Natural killer cell (primary cell): Measurements from ENCODE around the gene ZFP14. TPM values are rescaled to one million over a fixed set of nuclear protein-coding genes. Genes with fewer than 3 reads are reported as not detected.

Experiments used
- ATAC-seq, 3 donors: fragments of 150-1000 bp in 2 of 3; fragments of 200-7000 bp in 1 of 3; cut with Tn5 transposase; 1 replicate in 1 of 3; 2 replicates in 2 of 3; pipeline ENCODE4 v1.10.0; 2021; ENCODE audit warnings: mild to moderate bottlenecking in 2 of 3, moderate library complexity in 2 of 3
- DNase-seq, 2 donors: peaks; one replicate each; pipeline versions ENCODE4 v3.0.0 to v3.0.0-alpha.2; 2013 to 2021; ENCODE audit warnings: mixed read lengths in 1 of 2
- H3K27ac ChIP-seq: one replicate; pipeline ENCODE4 v1.5.1; 2013; ENCODE audit warnings: mild to moderate bottlenecking, low read length
- H3K27me3 ChIP-seq: one replicate; pipeline ENCODE4 v1.6.1; 2013; ENCODE audit warnings: low read length; ENCODE audit not compliant: control insufficient read depth, insufficient read depth
- H3K36me3 ChIP-seq: one replicate; pipeline ENCODE4 v1.6.1; 2013; ENCODE audit warnings: low read length; ENCODE audit not compliant: control insufficient read depth, insufficient read depth
- H3K4me1 ChIP-seq: one replicate; pipeline ENCODE4 v1.6.1; 2013; ENCODE audit warnings: low read length; ENCODE audit not compliant: control insufficient read depth, insufficient read depth
- H3K4me3 ChIP-seq: one replicate; pipeline ENCODE4 v1.5.1; 2013; ENCODE audit warnings: low read length
- H3K9me3 ChIP-seq: one replicate; pipeline ENCODE4 v1.6.1; 2013; ENCODE audit warnings: low read length; ENCODE audit not compliant: control insufficient read depth, insufficient read depth
- H3K27ac Mint-ChIP-seq, 2 donors: one replicate each; pipeline ENCODE4 v1.8.0; 2022; ENCODE audit warnings: mild to moderate bottlenecking in 2 of 2, mixed read lengths in 2 of 2, moderate library complexity in 1 of 2
- H3K27me3 Mint-ChIP-seq, 2 donors: one replicate each; pipeline ENCODE4 v1.8.0; 2022; ENCODE audit warnings: low read depth in 2 of 2, mixed read lengths in 2 of 2
- H3K36me3 Mint-ChIP-seq: one replicate; pipeline ENCODE4 v1.8.0; 2022; ENCODE audit warnings: mixed read lengths
- H3K4me1 Mint-ChIP-seq, 2 donors: one replicate each; pipeline ENCODE4 v1.8.0; 2022; ENCODE audit warnings: mixed read lengths in 2 of 2
- H3K4me3 Mint-ChIP-seq: one replicate; pipeline ENCODE4 v1.8.0; 2022; ENCODE audit warnings: mild to moderate bottlenecking, moderate library complexity, mixed read lengths
- H3K9me3 Mint-ChIP-seq, 2 donors: one replicate each; pipeline ENCODE4 v1.8.0; 2022; ENCODE audit warnings: mixed read lengths in 2 of 2
- WGBS: methylation state at CpG from one replicate; pipeline ENCODE4 v1.1.7; 2013; ENCODE audit warnings: missing lambda C conversion rate; ENCODE audit not compliant: insufficient coverage; 5-methylcytosine and 5-hydroxymethylcytosine counted together
- intact Hi-C: fragments of 100-400 bp; cut with micrococcal nuclease; formaldehyde crosslinking; loops from one replicate; pipeline ENCODE4 v1.14.2; 2022
- total RNA-seq, 4 donors: library from RNA; stranded (reverse); fragments of 120-200 nt in 1 of 4; gene quantifications; one replicate each; pipeline versions ENCODE4 v1.2.3 to v1.2.4, GENCODE V29; 2013 to 2022
- TF ChIP-seq, protein P1 (sequence below): fragments of 200-600 bp; IDR thresholded peaks from one replicate; pipeline ENCODE4 v1.8.0; 2022; ENCODE audit warnings: antibody characterized with exemption

Gene ZFP14
- total RNA-seq, 3 donors from 2014 or later (not counting 1 experiment from before 2014, with no cell fraction given), result 7.4 to 8.2 (median 7.8) TPM

DNA sequence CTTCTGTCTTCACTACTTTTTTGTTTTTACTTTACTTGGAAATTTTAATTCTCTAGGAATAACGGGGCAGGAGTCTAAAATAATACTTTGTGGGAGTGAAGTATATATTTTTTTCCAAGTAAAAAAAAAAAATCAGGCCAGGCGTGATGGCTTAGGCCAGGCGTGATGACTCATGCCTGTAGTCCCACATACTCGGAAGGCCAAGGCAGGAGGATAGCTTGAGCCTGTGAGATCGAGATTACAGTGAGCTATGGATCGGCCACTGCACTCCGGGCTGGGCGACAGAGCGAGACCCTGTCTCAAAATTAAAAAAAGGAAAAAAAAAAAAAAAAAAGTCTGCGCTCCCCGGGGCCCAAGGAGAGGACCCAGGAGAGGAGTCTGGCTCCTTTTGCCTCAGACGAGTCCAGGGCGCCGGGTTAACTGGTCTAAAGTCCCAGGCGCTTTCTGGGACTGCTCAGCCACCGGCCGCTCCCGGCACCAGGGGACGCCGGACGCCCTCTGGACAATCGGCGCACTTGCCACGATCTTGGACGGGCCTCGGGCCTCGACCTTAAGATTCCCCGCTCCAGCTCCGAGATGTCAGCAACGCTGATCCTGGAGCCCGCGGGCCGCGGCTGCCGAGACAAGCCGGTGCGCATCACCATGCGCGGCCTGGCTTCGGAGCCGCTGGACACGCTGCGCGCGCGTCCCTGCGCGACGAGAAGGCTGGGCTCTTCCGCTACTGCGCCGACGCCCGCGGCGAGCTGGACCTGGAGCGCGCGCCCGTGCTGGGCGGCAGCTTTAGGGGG is 42.2 kb upstream of the ZFP14 start:
- Histone ChIP-seq H3K9me3 (peaks cover 11% of the 10 kb centered on the region), H3K27me3 (peaks cover 7% of the 10 kb centered on the region), H3K27ac (no peak overlapping the region), H3K4me1 (peaks cover 15% of the 10 kb centered on the region), H3K36me3 (no peaks in the 10 kb centered on the region), H3K4me3 (no peak overlapping the region)
- Mint-ChIP-seq H3K27ac (no peak overlapping the region), H3K27me3 (peaks cover 21 to 26% of the 10 kb centered on the region in 2 donors), H3K4me3 (peak overlapping the region; percentile 70), H3K9me3 (peaks cover 0 to 3% of the 10 kb centered on the region in 2 donors), H3K4me1 (peaks cover 21 to 22% of the 10 kb centered on the region in 2 donors), H3K36me3 (no peaks in the 10 kb centered on the region)
- intact Hi-C loops, result no loop called here
- TF ChIP-seq, protein P1, sequence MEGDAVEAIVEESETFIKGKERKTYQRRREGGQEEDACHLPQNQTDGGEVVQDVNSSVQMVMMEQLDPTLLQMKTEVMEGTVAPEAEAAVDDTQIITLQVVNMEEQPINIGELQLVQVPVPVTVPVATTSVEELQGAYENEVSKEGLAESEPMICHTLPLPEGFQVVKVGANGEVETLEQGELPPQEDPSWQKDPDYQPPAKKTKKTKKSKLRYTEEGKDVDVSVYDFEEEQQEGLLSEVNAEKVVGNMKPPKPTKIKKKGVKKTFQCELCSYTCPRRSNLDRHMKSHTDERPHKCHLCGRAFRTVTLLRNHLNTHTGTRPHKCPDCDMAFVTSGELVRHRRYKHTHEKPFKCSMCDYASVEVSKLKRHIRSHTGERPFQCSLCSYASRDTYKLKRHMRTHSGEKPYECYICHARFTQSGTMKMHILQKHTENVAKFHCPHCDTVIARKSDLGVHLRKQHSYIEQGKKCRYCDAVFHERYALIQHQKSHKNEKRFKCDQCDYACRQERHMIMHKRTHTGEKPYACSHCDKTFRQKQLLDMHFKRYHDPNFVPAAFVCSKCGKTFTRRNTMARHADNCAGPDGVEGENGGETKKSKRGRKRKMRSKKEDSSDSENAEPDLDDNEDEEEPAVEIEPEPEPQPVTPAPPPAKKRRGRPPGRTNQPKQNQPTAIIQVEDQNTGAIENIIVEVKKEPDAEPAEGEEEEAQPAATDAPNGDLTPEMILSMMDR, result no peak
- no peak for ATAC-seq
- 27% methylated on average over 61 of the region's 61 CpGs for WGBS
- DNase-seq, result no peak

DNA sequence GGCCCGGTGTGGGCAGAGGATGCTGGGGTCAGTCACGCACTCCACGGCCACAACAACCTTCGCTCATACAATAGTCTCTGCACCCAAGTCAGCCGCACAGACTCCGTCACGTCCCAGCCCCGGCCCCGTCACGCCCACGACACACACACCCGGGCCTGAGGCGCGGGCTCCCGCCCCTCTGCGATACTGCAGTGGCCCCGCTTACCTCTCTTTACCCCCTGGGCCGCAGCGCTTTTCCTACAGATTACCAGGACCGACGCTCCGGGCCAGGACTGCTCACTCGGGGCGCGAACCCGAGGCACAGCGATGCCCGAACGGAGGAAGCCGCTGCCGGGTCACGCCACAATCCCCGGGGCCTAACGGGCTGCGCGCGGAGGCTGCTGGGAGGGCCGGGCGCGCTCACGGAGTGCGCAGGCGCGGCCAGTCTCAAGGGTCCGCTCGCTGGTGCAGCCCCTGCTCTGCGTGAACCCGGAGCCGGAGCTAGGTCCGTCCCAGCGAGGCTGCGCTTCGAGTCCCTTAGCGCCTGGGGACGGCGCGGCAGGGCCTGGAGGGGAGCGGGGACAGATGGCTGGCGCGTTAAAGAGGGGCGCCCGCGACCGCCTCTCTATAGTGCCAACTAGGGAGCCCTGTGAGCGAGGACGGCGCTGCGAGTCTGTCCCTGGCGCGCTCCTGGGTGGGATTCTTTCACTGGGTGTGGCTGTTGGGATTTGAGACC is 39.4 kb upstream of the ZFP14 start, which contains the start of gene ZFP82:
Gene ZFP82, minus strand, starts transcription at position 358 of the 715 bp plus-strand sequence. CDS start 8,855 bp downstream, outside the sequence.
- Mint-ChIP-seq H3K9me3 (no peaks in the 10 kb centered on the region), H3K4me3 (peak within 1 kb of the TSS; percentile 98)

DNA sequence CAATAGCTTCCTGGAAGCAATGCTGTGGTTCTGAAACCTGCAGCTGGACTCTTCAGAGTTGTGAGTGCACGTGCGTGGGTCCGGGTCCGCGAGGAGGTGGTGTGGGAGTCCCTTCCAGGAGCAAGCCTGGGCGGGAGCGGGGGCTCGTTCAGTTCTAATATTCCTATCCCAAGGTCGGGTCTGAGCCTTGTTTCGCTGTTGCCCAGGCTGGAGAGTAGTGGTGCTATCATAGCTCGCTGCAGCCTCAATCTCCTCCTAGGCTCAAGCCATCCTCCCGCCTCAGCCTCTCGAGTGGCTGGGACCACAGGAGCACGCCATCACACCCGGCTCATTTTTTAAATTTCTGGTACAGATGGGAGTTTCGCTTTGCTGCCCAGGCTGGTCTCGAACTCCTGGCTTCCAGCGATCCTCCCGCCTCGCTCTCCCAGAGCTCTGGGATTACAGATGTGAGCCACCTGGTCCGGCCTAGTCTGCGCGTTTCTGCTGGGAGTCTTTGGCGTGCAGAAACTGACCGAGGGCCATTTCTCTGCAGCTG is 38.8 kb upstream of the ZFP14 start:
- Histone ChIP-seq H3K27me3 (peaks cover 7% of the 10 kb centered on the region), H3K4me3 (peak overlapping the region; percentile 89), H3K27ac (peak overlapping the region; percentile 91), H3K36me3 (no peaks in the 10 kb centered on the region), H3K9me3 (peaks cover 8% of the 10 kb centered on the region), H3K4me1 (peaks cover 15% of the 10 kb centered on the region)
- no peak for ATAC-seq
- H3K36me3 Mint-ChIP-seq, result no peaks in the 10 kb centered on the region
- TF ChIP-seq, protein P1, result no peak
- H3K27ac Mint-ChIP-seq, result peak overlapping the region; percentile 94 to 99
- peaks cover 21 to 28% of the 10 kb centered on the region in 2 donors for H3K4me1 Mint-ChIP-seq
- peak overlapping the region; percentile 98 for H3K4me3 Mint-ChIP-seq
- DNase-seq, result no peak
- peaks cover 15 to 18% of the 10 kb centered on the region in 2 donors for H3K27me3 Mint-ChIP-seq
- H3K9me3 Mint-ChIP-seq, result no peaks in the 10 kb centered on the region
- intact Hi-C loops, result no loop called here
- 45% methylated on average over 25 of the region's 25 CpGs for whole genome bisulfite sequencing

More for the DNA sequence above, 39.4 kb upstream of the ZFP14 start, which contains the start of gene ZFP82:
- no peaks in the 10 kb centered on the region for H3K36me3 Mint-ChIP-seq
- Histone ChIP-seq H3K9me3 (peaks cover 8% of the 10 kb centered on the region), H3K36me3 (no peaks in the 10 kb centered on the region), H3K27me3 (peaks cover 7% of the 10 kb centered on the region), H3K4me3 (peak within 1 kb of the TSS; percentile 89), H3K4me1 (peaks cover 15% of the 10 kb centered on the region), H3K27ac (peak within 1 kb of the TSS; percentile 91)
- TF ChIP-seq, protein P1, result no peak
- DNase-seq (peak; percentile 66 to 85), ATAC-seq (peak; percentile 89 to 92 (median 89))
- peak within 1 kb of the TSS; percentile 94 to 99 for H3K27ac Mint-ChIP-seq
- peaks cover 17 to 18% of the 10 kb centered on the region in 2 donors for H3K27me3 Mint-ChIP-seq
- peaks cover 21 to 27% of the 10 kb centered on the region in 2 donors for H3K4me1 Mint-ChIP-seq
- intact Hi-C loops, result no loop called here
- under 1% methylated on average over 70 of the region's 70 CpGs for WGBS
